Measurements from ENCODE around the gene RBL1. TPM values are rescaled to one million over a fixed set of nuclear protein-coding genes. Genes with fewer than 3 reads are reported as not detected.
A peak's percentile ranks its signal among the peaks of the same experiment; 100 is the strongest.

Gene RBL1
- polyA plus RNA-seq, 1 experiment = 2.2 TPM

GRCh38 chr20:36957875-36958667 is 137.7 kb downstream of the RBL1 start:
- ChIA-PET CTCF (no interaction called here), POLR2A (no interaction called here)
- no peak overlapping the region for H3K4me3 ChIP-seq (ENCODE audit: low read depth, low read length)
- no peak for TF ChIP-seq CTCF (IDR thresholded peaks at IDR 0.05; ENCODE audit: insufficient read depth, low read depth, low read length)
- no peaks in the 10 kb centered on the region for H3K36me3 ChIP-seq (ENCODE audit: control insufficient read depth, insufficient read depth, low read length)
- no peak for DNase-seq (ENCODE audit: low read depth)
- no peaks in the 10 kb centered on the region for H3K27me3 ChIP-seq (ENCODE audit: control insufficient read depth, insufficient read depth, low read length)

GRCh38 chr20:36956674-36957073 is 139.1 kb downstream of the RBL1 start:
- no peaks in the 10 kb centered on the region for H3K36me3 ChIP-seq (ENCODE audit: control insufficient read depth, insufficient read depth, low read length)
- ChIA-PET CTCF (no interaction called here), POLR2A (no interaction called here)
- no peaks in the 10 kb centered on the region for H3K27me3 ChIP-seq (ENCODE audit: control insufficient read depth, insufficient read depth, low read length)
- H3K4me3 ChIP-seq (ENCODE audit: low read depth, low read length) = no peak overlapping the region
- no peak for TF ChIP-seq CTCF (IDR thresholded peaks at IDR 0.05; ENCODE audit: insufficient read depth, low read depth, low read length)
- DNase-seq (ENCODE audit: low read depth) = no peak

- Histone ChIP-seq H3K27me3 (ENCODE audit: control insufficient read depth, insufficient read depth, low read length) (no peaks in the 10 kb centered on the region), H3K4me3 (ENCODE audit: low read depth, low read length) (no peak overlapping the region), H3K36me3 (ENCODE audit: control insufficient read depth, insufficient read depth, low read length) (no peaks in the 10 kb centered on the region)
- ChIA-PET POLR2A (no interaction called here), CTCF (no interaction called here)
- TF ChIP-seq CTCF (IDR thresholded peaks at IDR 0.05; ENCODE audit: insufficient read depth, low read depth, low read length) = no peak
- DNase-seq (ENCODE audit: low read depth) = no peak
Observed at GRCh38 chr20:36956016-36956415, 139.8 kb downstream of the RBL1 start.

GRCh38 chr20:36951979-36952738 is 143.6 kb downstream of the RBL1 start:
- H3K27me3 ChIP-seq (ENCODE audit: control insufficient read depth, insufficient read depth, low read length) = no peaks in the 10 kb centered on the region
- H3K4me3 ChIP-seq (ENCODE audit: low read depth, low read length) = peak overlapping the region; percentile 88
- TF ChIP-seq CTCF (IDR thresholded peaks at IDR 0.05; ENCODE audit: insufficient read depth, low read depth, low read length) = no peak
- ChIA-PET CTCF (no interaction called here), POLR2A (no interaction called here)
- no peak for DNase-seq (ENCODE audit: low read depth)
- no peaks in the 10 kb centered on the region for H3K36me3 ChIP-seq (ENCODE audit: control insufficient read depth, insufficient read depth, low read length)

- DNase-seq (ENCODE audit: low read depth) = peak; percentile 93
- CTCF ChIA-PET = no interaction called here
- Histone ChIP-seq H3K4me3 (ENCODE audit: low read depth, low read length) (peak within 1 kb of the TSS; percentile 88), H3K36me3 (ENCODE audit: control insufficient read depth, insufficient read depth, low read length) (no peaks in the 10 kb centered on the region), H3K27me3 (ENCODE audit: control insufficient read depth, insufficient read depth, low read length) (no peaks in the 10 kb centered on the region)
- POLR2A ChIA-PET = no interaction called here
- peak; percentile 19; the same call in 1 of the 2 replicates for TF ChIP-seq CTCF (IDR thresholded peaks at IDR 0.05; ENCODE audit: insufficient read depth, low read depth, low read length)
Observed at GRCh38 chr20:36951198-36951978, 144.4 kb downstream of the RBL1 start, which contains the start of gene SAMHD1. TSS of gene SAMHD1 (minus strand) at chr20:36951708. CDS start at chr20:36951643, 65 bp downstream.
